Ishikawa (cell line): ENCODE data around the gene PLPP1.

ENCODE experiments used
- CEBPB ChIP-seq: IDR thresholded peaks from 2 replicates; pipeline ENCODE4 v1.6.1; 2012
- CREB1 ChIP-seq: IDR thresholded peaks from 2 replicates; pipeline ENCODE4 v1.6.1; 2012; ENCODE audit warnings: low read depth
- EGR1 ChIP-seq: IDR thresholded peaks from 2 replicates; pipeline ENCODE4 v1.6.1; 2012
- EP300 ChIP-seq: IDR thresholded peaks from 2 replicates; pipeline ENCODE4 v1.6.1; 2012; ENCODE audit warnings: borderline replicate concordance
- FOXM1 ChIP-seq: IDR thresholded peaks from 2 replicates; pipeline ENCODE4 v1.6.1; 2012; ENCODE audit warnings: low read depth, borderline replicate concordance
- MAX ChIP-seq: IDR thresholded peaks from 2 replicates; pipeline ENCODE4 v1.6.1; 2012
- RAD21 ChIP-seq: IDR thresholded peaks from 2 replicates; pipeline ENCODE4 v1.6.1; 2012; ENCODE audit warnings: low read depth
- TAF1 ChIP-seq: IDR thresholded peaks from 2 replicates; pipeline ENCODE4 v1.6.1; 2012; ENCODE audit warnings: low read depth, mild to moderate bottlenecking

- TF ChIP-seq CREB1 (no peak), RAD21 (no peak), TAF1 (no peak), CEBPB (no peak), FOXM1 (no peak), MAX (no peak), EP300 (no peak), EGR1 (no peak)
Measured at GRCh38 chr5:55481293-55481855, 53.4 kb downstream of the PLPP1 start.
